Fibroblast of lung (primary cell): ENCODE data around the gene SLC27A1. TPM values are rescaled to one million over a fixed set of nuclear protein-coding genes. Genes with fewer than 3 reads are reported as not detected.

Experiments
- DNase-seq, 2 donors: peaks; one replicate each; pipeline versions ENCODE4 v3.0.0 to v3.0.0-alpha.2; 2010; ENCODE audit warnings: low read depth in 2 of 2
- H2AFZ ChIP-seq: 2 replicates; pipeline ENCODE4 v1.5.1; 2012; ENCODE audit warnings: low read length, control low read depth, inconsistent platforms
- H3K27ac ChIP-seq: 2 replicates; pipeline ENCODE4 v1.5.1; 2011; ENCODE audit warnings: low read length, control low read depth; ENCODE audit not compliant: insufficient read depth
- H3K27me3 ChIP-seq: 2 replicates; pipeline ENCODE4 v1.5.1; 2011; ENCODE audit warnings: mild to moderate bottlenecking, low read length; ENCODE audit not compliant: control insufficient read depth, insufficient read depth
- H3K36me3 ChIP-seq: 2 replicates; pipeline ENCODE4 v1.5.1; 2011; ENCODE audit warnings: low read length; ENCODE audit not compliant: control insufficient read depth, insufficient read depth
- H3K4me1 ChIP-seq: 2 replicates; pipeline ENCODE4 v1.5.1; 2011; ENCODE audit warnings: low read length; ENCODE audit not compliant: control insufficient read depth, insufficient read depth; ENCODE audit errors: extremely low read depth
- H3K4me2 ChIP-seq: 2 replicates; pipeline ENCODE4 v1.5.1; 2011; ENCODE audit warnings: low read length, control low read depth; ENCODE audit not compliant: insufficient read depth; ENCODE audit errors: extremely low read depth
- H3K4me3 ChIP-seq, 4 experiments: fragments of 200-600 bp in 1 of 4; sonication (generic) in 1 of 4; replicated peaks in 1 of 4; 2 replicates each; pipeline ENCODE4 v1.5.1; 2011 to 2016; ENCODE audit warnings: low read length in 4 of 4, low read depth in 3 of 4, mild to moderate bottlenecking in 3 of 4, control low read depth in 2 of 4, inconsistent platforms in 1 of 4, mixed read lengths in 1 of 4; ENCODE audit not compliant: insufficient read depth in 1 of 4; ENCODE audit errors: control extremely low read depth in 1 of 4
- H3K79me2 ChIP-seq: 2 replicates; pipeline ENCODE4 v1.5.1; 2012; ENCODE audit warnings: mild to moderate bottlenecking, low read length, inconsistent platforms; ENCODE audit not compliant: control insufficient read depth, insufficient read depth
- H3K9ac ChIP-seq: 2 replicates; pipeline ENCODE4 v1.5.1; 2011; ENCODE audit warnings: mild to moderate bottlenecking, low read length, control low read depth; ENCODE audit not compliant: insufficient read depth
- H3K9me3 ChIP-seq: 2 replicates; pipeline ENCODE4 v1.5.1; 2012; ENCODE audit warnings: low read depth, low read length; ENCODE audit not compliant: control insufficient read depth, insufficient read depth
- H4K20me1 ChIP-seq: 2 replicates; pipeline ENCODE4 v1.5.1; 2011; ENCODE audit warnings: low read length; ENCODE audit not compliant: control insufficient read depth, insufficient read depth; ENCODE audit errors: extremely low read depth
- EZH2 ChIP-seq: IDR thresholded peaks from 2 replicates; pipeline ENCODE4 v1.5.1; 2012; ENCODE audit warnings: low read length, control low read depth, mild to moderate bottlenecking; ENCODE audit errors: missing control alignments
- polyA plus RNA-seq, 2 donors: library from polyadenylated mRNA; depleted of rRNA in 1 of 2; stranded (reverse) in 1 of 2; unstranded in 1 of 2; fragments of >200 nt; gene quantifications; 2 replicates each; pipeline ENCODE4 v1.2.1, GENCODE V29; 2011 to 2012; ENCODE audit warnings: missing spikeins in 1 of 2
- total RNA-seq: library from RNA; depleted of rRNA; stranded (reverse); fragments of >200 nt; gene quantifications from 2 replicates; pipeline ENCODE4 v1.2.1, GENCODE V29; 2014
- TF ChIP-seq, protein P1 (sequence below), 2 donors: IDR thresholded peaks in 1 of 2; conservative IDR thresholded peaks in 1 of 2; 1 replicate in 1 of 2; 2 replicates in 1 of 2; pipeline ENCODE4 v1.5.1; 2011 to 2012; ENCODE audit warnings: low read length in 2 of 2, control low read depth in 1 of 2, inconsistent platforms in 1 of 2, low read depth in 1 of 2, mild to moderate bottlenecking in 1 of 2

Gene SLC27A1
- total and polyA plus RNA-seq, 2 donors (not counting 1 experiment from before 2014, with no cell fraction given), result 4.0 to 25.3 TPM

DNA sequence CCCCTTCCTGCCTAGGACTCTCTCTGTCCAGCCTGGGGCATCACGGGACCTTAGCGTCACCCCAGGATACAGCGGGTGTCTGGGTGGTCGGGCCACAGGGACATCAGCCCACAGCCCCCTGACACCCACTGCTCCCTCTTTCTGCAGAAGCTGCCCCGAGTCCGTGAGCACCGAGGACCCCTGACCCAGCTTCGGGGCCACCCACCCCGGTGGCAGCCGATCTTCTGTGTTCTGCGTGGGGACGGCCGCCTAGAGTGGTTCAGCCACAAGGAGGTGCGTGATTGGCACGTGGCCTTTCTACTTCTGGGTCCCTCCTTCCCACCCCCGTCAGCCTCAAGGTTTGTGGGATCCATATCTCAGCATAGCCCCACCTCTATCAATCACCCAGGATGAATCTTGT is 61.8 kb downstream of the SLC27A1 start:
- no peaks in the 10 kb centered on the region for H3K9me3 ChIP-seq
- TF ChIP-seq, protein P1, sequence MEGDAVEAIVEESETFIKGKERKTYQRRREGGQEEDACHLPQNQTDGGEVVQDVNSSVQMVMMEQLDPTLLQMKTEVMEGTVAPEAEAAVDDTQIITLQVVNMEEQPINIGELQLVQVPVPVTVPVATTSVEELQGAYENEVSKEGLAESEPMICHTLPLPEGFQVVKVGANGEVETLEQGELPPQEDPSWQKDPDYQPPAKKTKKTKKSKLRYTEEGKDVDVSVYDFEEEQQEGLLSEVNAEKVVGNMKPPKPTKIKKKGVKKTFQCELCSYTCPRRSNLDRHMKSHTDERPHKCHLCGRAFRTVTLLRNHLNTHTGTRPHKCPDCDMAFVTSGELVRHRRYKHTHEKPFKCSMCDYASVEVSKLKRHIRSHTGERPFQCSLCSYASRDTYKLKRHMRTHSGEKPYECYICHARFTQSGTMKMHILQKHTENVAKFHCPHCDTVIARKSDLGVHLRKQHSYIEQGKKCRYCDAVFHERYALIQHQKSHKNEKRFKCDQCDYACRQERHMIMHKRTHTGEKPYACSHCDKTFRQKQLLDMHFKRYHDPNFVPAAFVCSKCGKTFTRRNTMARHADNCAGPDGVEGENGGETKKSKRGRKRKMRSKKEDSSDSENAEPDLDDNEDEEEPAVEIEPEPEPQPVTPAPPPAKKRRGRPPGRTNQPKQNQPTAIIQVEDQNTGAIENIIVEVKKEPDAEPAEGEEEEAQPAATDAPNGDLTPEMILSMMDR (conservative IDR thresholded peaks at IDR 0.05 in 1 of 2, IDR thresholded peaks at IDR 0.05 in 1 of 2; ENCODE audit: low read depth in 1 of 2, low read length in 2 of 2), result no peak
- TF ChIP-seq EZH2, result no peak
- no peaks in the 10 kb centered on the region for H3K4me1 ChIP-seq
- H2AFZ ChIP-seq, result no peak overlapping the region
- no peak overlapping the region for H3K4me2 ChIP-seq
- H3K4me3 ChIP-seq, result no peak overlapping the region
- no peak overlapping the region for H3K9ac ChIP-seq
- no peak overlapping the region for H3K27ac ChIP-seq
- H3K36me3 ChIP-seq, result no peaks in the 10 kb centered on the region
- no peaks in the 10 kb centered on the region for H3K79me2 ChIP-seq
- no peaks in the 10 kb centered on the region for H4K20me1 ChIP-seq
- H3K27me3 ChIP-seq, result no peaks in the 10 kb centered on the region
- DNase-seq, result no peak

DNA sequence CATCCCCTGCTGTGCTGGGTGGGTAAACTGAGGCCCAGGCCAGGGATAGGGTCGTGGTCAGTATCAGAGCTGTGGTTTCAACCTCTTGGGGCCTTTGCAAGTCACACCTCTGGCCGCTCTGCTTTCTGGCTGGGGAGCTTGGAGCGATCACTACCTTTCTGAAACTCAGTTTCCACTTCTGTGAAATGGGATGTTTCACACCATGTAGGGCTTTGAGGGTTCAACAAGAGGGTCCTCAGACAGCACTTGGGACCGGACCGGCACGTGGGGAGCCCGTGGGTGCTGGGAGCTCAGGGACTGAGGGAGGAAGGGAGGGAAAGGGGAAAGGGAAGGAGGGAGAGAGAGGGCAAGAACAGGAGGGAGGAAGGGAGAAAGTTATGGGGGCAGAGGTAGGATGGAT is 62.2 kb downstream of the SLC27A1 start:
- no peak for DNase-seq
- Histone ChIP-seq H3K9me3 (no peaks in the 10 kb centered on the region), H3K36me3 (no peaks in the 10 kb centered on the region), H3K27me3 (no peaks in the 10 kb centered on the region), H3K27ac (no peak overlapping the region), H3K9ac (no peak overlapping the region), H3K4me3 (no peak overlapping the region), H3K4me1 (no peaks in the 10 kb centered on the region), H4K20me1 (no peaks in the 10 kb centered on the region), H3K4me2 (no peak overlapping the region), H2AFZ (no peak overlapping the region), H3K79me2 (no peaks in the 10 kb centered on the region)
- TF ChIP-seq, protein P1 (conservative IDR thresholded peaks at IDR 0.05 in 1 of 2, IDR thresholded peaks at IDR 0.05 in 1 of 2; ENCODE audit: low read depth in 1 of 2, low read length in 2 of 2), result no peak
- no peak for TF ChIP-seq EZH2

DNA sequence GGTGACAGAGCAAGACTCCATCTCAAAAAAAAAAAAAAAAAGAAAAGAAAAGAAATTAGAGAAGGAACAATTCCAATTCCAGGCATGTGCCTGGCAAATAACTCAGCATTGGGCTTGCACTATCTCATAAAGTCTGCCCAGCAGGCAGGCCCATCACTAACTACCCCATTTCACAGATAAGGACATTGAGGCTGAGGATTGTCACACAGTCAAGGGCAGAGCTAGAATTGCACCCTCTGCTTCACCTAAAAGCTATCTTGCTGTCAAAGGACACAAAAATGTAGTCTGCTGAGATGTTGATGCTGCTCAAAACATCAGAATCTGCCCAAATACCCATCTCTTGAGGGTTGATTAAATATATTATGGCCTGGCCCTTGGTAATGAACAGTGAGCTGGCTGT is 64.4 kb downstream of the SLC27A1 start:
- H3K4me1 ChIP-seq, result no peaks in the 10 kb centered on the region
- no peak overlapping the region for H3K9ac ChIP-seq
- H3K4me3 ChIP-seq, result no peak overlapping the region
- no peaks in the 10 kb centered on the region for H3K36me3 ChIP-seq
- TF ChIP-seq, protein P1 (conservative IDR thresholded peaks at IDR 0.05 in 1 of 2, IDR thresholded peaks at IDR 0.05 in 1 of 2; ENCODE audit: low read depth in 1 of 2, low read length in 2 of 2), result no peak
- no peak for TF ChIP-seq EZH2
- no peaks in the 10 kb centered on the region for H3K9me3 ChIP-seq
- no peak overlapping the region for H2AFZ ChIP-seq
- no peaks in the 10 kb centered on the region for H4K20me1 ChIP-seq
- H3K4me2 ChIP-seq, result no peak overlapping the region
- H3K27ac ChIP-seq, result no peak overlapping the region
- no peak for DNase-seq
- no peaks in the 10 kb centered on the region for H3K27me3 ChIP-seq
- no peaks in the 10 kb centered on the region for H3K79me2 ChIP-seq
